OCI-LY1 (cell line): ENCODE results near the gene EYS.

Experiments
- EZH2 ChIP-seq: fragments of 200-600 bp; sonication (generic), shearing (Covaris generic); IDR thresholded peaks from 2 replicates; pipeline ENCODE4 v1.8.0; 2017; ENCODE audit warnings: borderline replicate concordance, mixed run types, mild to moderate bottlenecking, antibody characterized with exemption, low read length, moderate library complexity, mixed read lengths
- TF ChIP-seq, protein P1 (sequence below): fragments of 200-600 bp; sonication (generic), shearing (Covaris generic); IDR thresholded peaks from 2 replicates; pipeline ENCODE4 v1.5.1; 2017; ENCODE audit warnings: mild to moderate bottlenecking, antibody characterized with exemption, low read length, moderate library complexity, mixed read lengths

DNA sequence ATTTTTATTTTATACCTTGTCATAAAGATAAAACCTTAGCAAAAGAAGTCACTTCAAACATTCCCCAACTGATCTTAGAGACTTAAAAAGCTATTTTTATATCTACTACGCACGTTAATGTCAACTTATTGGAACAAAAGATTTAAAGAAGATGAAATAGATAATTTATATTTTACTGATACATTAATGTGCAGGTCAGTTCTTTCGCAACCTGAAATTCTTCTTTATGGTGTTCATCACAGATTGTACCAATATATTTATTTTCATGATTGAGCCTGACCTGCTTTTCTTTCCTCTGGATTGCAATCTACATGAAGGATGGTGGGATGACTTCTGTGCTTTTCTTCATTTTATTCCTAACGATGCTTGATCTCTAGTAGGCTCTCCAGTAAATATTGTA, 1475.1 kb downstream of the EYS start:
- no peak for TF ChIP-seq EZH2
- TF ChIP-seq, protein P1, sequence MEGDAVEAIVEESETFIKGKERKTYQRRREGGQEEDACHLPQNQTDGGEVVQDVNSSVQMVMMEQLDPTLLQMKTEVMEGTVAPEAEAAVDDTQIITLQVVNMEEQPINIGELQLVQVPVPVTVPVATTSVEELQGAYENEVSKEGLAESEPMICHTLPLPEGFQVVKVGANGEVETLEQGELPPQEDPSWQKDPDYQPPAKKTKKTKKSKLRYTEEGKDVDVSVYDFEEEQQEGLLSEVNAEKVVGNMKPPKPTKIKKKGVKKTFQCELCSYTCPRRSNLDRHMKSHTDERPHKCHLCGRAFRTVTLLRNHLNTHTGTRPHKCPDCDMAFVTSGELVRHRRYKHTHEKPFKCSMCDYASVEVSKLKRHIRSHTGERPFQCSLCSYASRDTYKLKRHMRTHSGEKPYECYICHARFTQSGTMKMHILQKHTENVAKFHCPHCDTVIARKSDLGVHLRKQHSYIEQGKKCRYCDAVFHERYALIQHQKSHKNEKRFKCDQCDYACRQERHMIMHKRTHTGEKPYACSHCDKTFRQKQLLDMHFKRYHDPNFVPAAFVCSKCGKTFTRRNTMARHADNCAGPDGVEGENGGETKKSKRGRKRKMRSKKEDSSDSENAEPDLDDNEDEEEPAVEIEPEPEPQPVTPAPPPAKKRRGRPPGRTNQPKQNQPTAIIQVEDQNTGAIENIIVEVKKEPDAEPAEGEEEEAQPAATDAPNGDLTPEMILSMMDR = no peak
